Bronchial smooth muscle cell (primary cell): ENCODE results near the gene DTYMK. TPM values are rescaled to one million over a fixed set of nuclear protein-coding genes. Genes with fewer than 3 reads are reported as not detected.

ENCODE experiments used
- total RNA-seq: library from RNA; depleted of rRNA; stranded (reverse); fragments of >200 nt; gene quantifications from 2 replicates; pipeline ENCODE4 v1.2.1, GENCODE V29; 2014

The DTYMK gene, protein sequence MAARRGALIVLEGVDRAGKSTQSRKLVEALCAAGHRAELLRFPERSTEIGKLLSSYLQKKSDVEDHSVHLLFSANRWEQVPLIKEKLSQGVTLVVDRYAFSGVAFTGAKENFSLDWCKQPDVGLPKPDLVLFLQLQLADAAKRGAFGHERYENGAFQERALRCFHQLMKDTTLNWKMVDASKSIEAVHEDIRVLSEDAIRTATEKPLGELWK
- 9.3 and 15.0 TPM in 2 replicates for total RNA-seq

DNA sequence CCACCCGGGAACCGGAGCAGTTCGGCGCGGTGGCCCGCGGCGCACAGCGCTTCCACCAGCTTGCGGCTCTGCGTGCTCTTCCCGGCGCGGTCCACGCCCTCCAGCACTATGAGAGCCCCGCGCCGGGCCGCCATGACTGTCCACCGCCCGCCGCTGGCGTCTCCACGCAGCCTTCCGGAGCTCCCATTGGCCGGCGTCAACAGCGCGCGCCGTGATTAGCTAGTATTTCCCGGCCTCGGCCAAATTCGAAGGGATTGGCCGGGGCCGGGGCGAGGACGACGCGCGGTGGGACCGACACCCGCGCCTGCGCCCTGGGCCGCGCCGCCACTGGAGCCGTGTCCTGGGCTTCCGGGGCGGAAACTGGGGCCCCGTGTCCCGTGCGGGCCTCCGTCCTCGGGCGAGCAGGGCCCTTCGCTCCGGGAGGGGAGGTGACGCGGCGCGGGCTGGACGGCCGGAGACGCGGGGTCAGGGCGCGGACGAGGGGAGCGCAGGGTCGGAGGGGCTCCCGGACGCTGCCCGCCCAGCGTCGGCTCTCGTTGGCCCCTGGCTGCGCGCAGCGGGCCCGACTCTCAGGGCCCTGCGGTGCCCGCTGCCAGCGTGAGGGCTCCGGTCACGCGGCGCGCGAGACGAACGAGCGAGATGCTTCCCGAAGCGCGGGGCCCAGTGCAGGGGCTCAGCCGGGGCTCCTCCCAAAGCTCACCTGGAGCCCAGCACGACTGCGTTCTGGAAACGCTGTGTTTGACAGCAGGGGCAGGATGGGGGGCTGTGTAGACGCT is at the start of gene DTYMK:
Gene DTYMK (minus strand): TSS at position 166 of the 776 bp plus-strand sequence. CDS start 32 bp downstream, at position 134.

GRCh38 chr2:241734467-241735208 is 48.0 kb upstream of the DTYMK start, which contains the start of gene D2HGDH:
Gene D2HGDH, plus strand, starts transcription at chr2:241734630. Its CDS starts 595 bp downstream, at chr2:241735225.

GRCh38 chr2:241701399-241702154 is 15.0 kb upstream of the DTYMK start, which contains the start of gene ING5:
Gene ING5, plus strand, starts transcription at chr2:241702039. Its CDS starts 27 bp downstream, at chr2:241702066.

DNA sequence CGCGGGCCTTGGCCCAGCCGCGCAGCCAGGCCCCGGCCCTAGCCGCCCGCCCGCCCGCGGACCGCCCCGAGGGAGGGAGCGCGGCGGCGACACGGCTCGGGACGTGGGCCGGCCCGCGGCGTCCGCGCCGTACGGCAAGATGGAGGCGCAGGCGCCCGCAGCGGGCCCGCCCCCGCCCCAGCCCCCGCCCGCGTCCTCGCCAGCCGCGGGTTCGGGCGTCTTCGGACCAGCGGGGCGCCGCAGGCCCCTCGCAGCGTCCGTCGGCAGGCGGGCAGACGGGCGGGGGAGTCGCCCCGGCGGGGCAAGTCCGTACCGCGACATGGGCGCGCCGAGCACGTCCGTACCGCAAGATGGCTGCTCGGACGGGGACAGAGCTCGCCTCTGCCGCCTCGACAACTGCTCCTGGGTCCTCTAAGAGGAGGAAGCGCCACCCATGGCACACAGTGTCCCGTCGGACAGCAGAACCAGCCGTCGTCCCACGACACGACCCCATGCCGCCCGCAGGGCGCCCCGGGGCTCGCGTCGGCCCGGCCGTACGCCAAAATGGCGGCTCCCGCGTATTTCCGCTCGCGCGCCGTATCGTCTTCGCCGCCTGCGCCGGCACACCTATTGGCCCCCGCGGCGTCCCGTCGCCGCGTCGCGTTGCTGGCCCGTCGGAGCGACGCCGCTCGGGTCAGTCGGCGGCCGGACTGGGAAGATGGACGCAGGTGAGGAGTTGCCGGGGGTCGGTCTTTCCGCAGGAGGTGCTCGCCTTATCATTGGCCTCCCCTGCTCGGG is 49.4 kb downstream of the DTYMK start, which contains the start of the genes ATG4B and THAP4:
Gene ATG4B (plus strand): TSS at position 676 of the 777 bp plus-strand sequence. CDS start 22 bp downstream, at position 698.
Gene THAP4 (minus strand): TSS at position 141 of the 777 bp plus-strand sequence. CDS start 141 bp downstream, outside the sequence.

Other genes starting within 250 kb of the DTYMK start
- 138 and 195 TPM in 2 replicates for gene STK25, start 178.2 kb downstream of the DTYMK start, total RNA-seq
- gene BOK, start 128.1 kb downstream of the DTYMK start, total RNA-seq: 6.7 and 9.3 TPM in 2 replicates
- gene THAP4, start 49.7 kb downstream of the DTYMK start, total RNA-seq: 41.0 and 50.3 TPM in 2 replicates
- 43.2 and 77.6 TPM in 2 replicates for gene ATG4B, start 49.1 kb downstream of the DTYMK start, total RNA-seq
- gene ING5, start 15.2 kb upstream of the DTYMK start, total RNA-seq: 25.2 and 29.7 TPM in 2 replicates
- gene D2HGDH, start 47.8 kb upstream of the DTYMK start, total RNA-seq: 24.0 and 24.1 TPM in 2 replicates
- gene GAL3ST2, start 90.0 kb upstream of the DTYMK start, total RNA-seq: 0.09 and 0.16 TPM in 2 replicates
- gene NEU4, start 122.4 kb upstream of the DTYMK start, total RNA-seq: 0.16 and 0.17 TPM in 2 replicates
- not detected in 2 replicates for gene PDCD1, start 172.1 kb upstream of the DTYMK start, total RNA-seq
- gene RTP5, start 182.9 kb upstream of the DTYMK start, total RNA-seq: not detected in 2 replicates